Thymus (tissue), 11 donors: ENCODE results near the gene KCNJ8. TPM values are rescaled to one million over a fixed set of nuclear protein-coding genes. Genes with fewer than 3 reads are reported as not detected.

ENCODE experiments used
- DNase-seq, 9 donors: peaks; one replicate each; pipeline ENCODE4 v3.0.0-alpha.2; 2013; ENCODE audit warnings: low spot score in 9 of 9, low read depth in 6 of 9, missing footprints in 1 of 9
- H3K27ac ChIP-seq, 2 donors: one replicate each; pipeline ENCODE4 v1.5.1; 2013; ENCODE audit warnings: control low read depth in 1 of 2, low read depth in 1 of 2, low read length in 1 of 2, mild to moderate bottlenecking in 1 of 2, moderate library complexity in 1 of 2
- H3K27me3 ChIP-seq, 2 donors: one replicate each; pipeline ENCODE4 v1.5.1; 2013; ENCODE audit warnings: low read length in 1 of 2; ENCODE audit not compliant: control insufficient read depth in 2 of 2, insufficient read depth in 1 of 2
- H3K36me3 ChIP-seq, 2 donors: one replicate each; pipeline ENCODE4 v1.5.1; 2013; ENCODE audit warnings: low read length in 1 of 2, mild to moderate bottlenecking in 1 of 2, moderate library complexity in 1 of 2; ENCODE audit not compliant: control insufficient read depth in 2 of 2, insufficient read depth in 2 of 2
- H3K4me1 ChIP-seq, 2 donors: one replicate each; pipeline ENCODE4 v1.5.1; 2013; ENCODE audit warnings: low read length in 2 of 2; ENCODE audit not compliant: control insufficient read depth in 2 of 2, insufficient read depth in 2 of 2
- H3K4me3 ChIP-seq, 2 donors: one replicate each; pipeline ENCODE4 v1.5.1; 2013; ENCODE audit warnings: low read length in 2 of 2, control low read depth in 1 of 2, mild to moderate bottlenecking in 1 of 2
- H3K9me3 ChIP-seq, 2 donors: one replicate each; pipeline ENCODE4 v1.5.1; 2013; ENCODE audit warnings: low read length in 1 of 2, mild to moderate bottlenecking in 1 of 2; ENCODE audit not compliant: control insufficient read depth in 2 of 2, insufficient read depth in 1 of 2
- WGBS: extraction: QIAGEN DNeasy Blood & Tissue Kit; methylation state at CpG from one replicate; pipeline ENCODE4 v1.1.7; 2013; 5-methylcytosine and 5-hydroxymethylcytosine counted together
- polyA plus RNA-seq: library from polyadenylated mRNA; stranded (reverse); fragments of 200-250 nt; gene quantifications from one replicate; pipeline ENCODE4 v1.2.3, GENCODE V29; 2013
- total RNA-seq: library from RNA; stranded (reverse); fragments of 120-200 nt; gene quantifications from one replicate; pipeline ENCODE4 v1.2.4, GENCODE V29; 2013
- donor health status: healthy.

Gene KCNJ8
- total and polyA plus RNA-seq, 2 donors = 3.5 to 5.2 TPM

DNA sequence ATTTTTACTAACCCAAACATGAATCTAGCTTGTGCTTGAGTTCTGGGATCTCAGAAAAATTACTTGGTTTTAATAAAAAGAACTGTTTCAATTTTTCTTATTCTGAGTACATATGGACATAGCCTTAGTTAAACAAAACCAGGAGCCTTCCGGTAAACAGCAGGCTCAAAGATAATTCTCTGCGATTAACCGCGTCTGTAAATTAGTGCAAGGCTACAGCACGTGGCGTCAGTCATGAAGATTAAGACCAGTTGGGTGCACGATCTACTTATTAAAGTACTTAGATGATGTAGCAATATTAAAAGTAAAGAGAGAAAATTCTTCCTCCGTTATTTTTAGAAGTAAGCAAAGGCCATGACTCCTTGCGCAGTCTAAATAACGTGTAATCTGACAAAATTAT lies 700 bp downstream of the KCNJ8 start:
- Histone ChIP-seq H3K9me3 (no peaks in the 10 kb centered on the region), H3K4me1 (no peaks in the 10 kb centered on the region), H3K36me3 (no peaks in the 10 kb centered on the region), H3K27me3 (peaks cover 21 to 45% of the 10 kb centered on the region in 2 donors), H3K27ac (no peak overlapping the region), H3K4me3 (no peak overlapping the region)
- WGBS = 12% methylated on average over 10 of the region's 10 CpGs
- DNase-seq = no peak

- no peak for DNase-seq
- WGBS = 19% methylated on average over 23 of the region's 23 CpGs
- H3K36me3 ChIP-seq = no peaks in the 10 kb centered on the region
These were observed 1.2 kb downstream of the KCNJ8 start for GRCh38 chr12:21773263-21773741.

GRCh38 chr12:21771311-21771710 lies 3.2 kb downstream of the KCNJ8 start:
- Histone ChIP-seq H3K27ac (no peak overlapping the region), H3K4me1 (no peaks in the 10 kb centered on the region), H3K27me3 (peaks cover 16 to 41% of the 10 kb centered on the region in 2 donors), H3K9me3 (no peaks in the 10 kb centered on the region), H3K36me3 (no peaks in the 10 kb centered on the region), H3K4me3 (no peak overlapping the region)
- no peak for DNase-seq
- 95% methylated on average over 1 of the region's 1 CpG for WGBS

More at GRCh38 chr12:21773263-21773741, 1.2 kb downstream of the KCNJ8 start:
- H3K9me3 ChIP-seq = no peaks in the 10 kb centered on the region
- no peak overlapping the region for H3K4me3 ChIP-seq
- peaks cover 21 to 45% of the 10 kb centered on the region in 2 donors for H3K27me3 ChIP-seq
- no peak overlapping the region for H3K27ac ChIP-seq
- no peaks in the 10 kb centered on the region for H3K4me1 ChIP-seq

GRCh38 chr12:21769307-21769706 lies 5.2 kb downstream of the KCNJ8 start:
- 72% methylated on average over 2 of the region's 2 CpGs for WGBS
- H3K27ac ChIP-seq = no peak overlapping the region

GRCh38 chr12:21766403-21766802 lies 8.1 kb downstream of the KCNJ8 start:
- Histone ChIP-seq H3K27me3 (peaks cover 0 to 3% of the 10 kb centered on the region in 2 donors), H3K36me3 (no peaks in the 10 kb centered on the region), H3K4me3 (no peak overlapping the region), H3K9me3 (no peaks in the 10 kb centered on the region), H3K27ac (no peak overlapping the region), H3K4me1 (no peaks in the 10 kb centered on the region)
- WGBS = 96% methylated on average over 2 of the region's 2 CpGs
- DNase-seq = no peak

More at GRCh38 chr12:21769307-21769706, 5.2 kb downstream of the KCNJ8 start:
- no peaks in the 10 kb centered on the region for H3K4me1 ChIP-seq
- H3K27me3 ChIP-seq = peaks cover 7 to 21% of the 10 kb centered on the region in 2 donors
- no peaks in the 10 kb centered on the region for H3K36me3 ChIP-seq
- no peaks in the 10 kb centered on the region for H3K9me3 ChIP-seq
- H3K4me3 ChIP-seq = no peak overlapping the region
- DNase-seq = no peak

DNA sequence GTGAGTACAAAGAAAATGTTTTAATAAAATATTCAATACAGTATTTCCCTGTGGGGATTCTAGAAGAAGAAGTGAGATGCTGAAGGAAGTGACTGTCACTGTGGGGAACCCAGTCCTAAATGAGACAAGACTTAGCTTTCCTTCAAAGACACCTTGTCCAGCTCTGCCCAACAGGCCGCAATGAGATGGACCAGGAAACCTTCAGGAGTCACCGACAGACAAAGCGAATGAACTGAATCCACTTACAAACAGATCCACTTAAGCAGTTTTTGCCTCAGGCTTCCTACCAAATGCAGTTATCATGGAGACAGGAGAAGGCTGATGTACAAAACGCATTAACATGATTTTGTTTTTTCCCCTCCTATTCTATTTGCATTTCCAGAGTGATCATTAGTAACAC lies 9.6 kb downstream of the KCNJ8 start:
- no peak overlapping the region for H3K27ac ChIP-seq
- DNase-seq = no peak
- H3K36me3 ChIP-seq = no peaks in the 10 kb centered on the region
- H3K4me3 ChIP-seq = no peak overlapping the region
- no peaks in the 10 kb centered on the region for H3K4me1 ChIP-seq
- no peaks in the 10 kb centered on the region for H3K27me3 ChIP-seq
- no peaks in the 10 kb centered on the region for H3K9me3 ChIP-seq
- WGBS = 97% methylated on average over 4 of the region's 4 CpGs

- no peak overlapping the region for H3K4me3 ChIP-seq
- no peak overlapping the region for H3K27ac ChIP-seq
- H3K27me3 ChIP-seq = no peaks in the 10 kb centered on the region
- no peak for DNase-seq
- H3K36me3 ChIP-seq = no peaks in the 10 kb centered on the region
- no peaks in the 10 kb centered on the region for H3K9me3 ChIP-seq
- 88% methylated on average over 2 of the region's 2 CpGs for WGBS
- H3K4me1 ChIP-seq = no peaks in the 10 kb centered on the region
These were observed 10.4 kb downstream of the KCNJ8 start for GRCh38 chr12:21764065-21764464.

GRCh38 chr12:21763531-21763930 lies 11.0 kb downstream of the KCNJ8 start:
- Histone ChIP-seq H3K27ac (no peak overlapping the region), H3K36me3 (no peaks in the 10 kb centered on the region), H3K27me3 (no peaks in the 10 kb centered on the region), H3K4me1 (no peaks in the 10 kb centered on the region), H3K9me3 (no peaks in the 10 kb centered on the region), H3K4me3 (no peak overlapping the region)
- WGBS = 84% methylated on average over 2 of the region's 2 CpGs
- no peak for DNase-seq

- Histone ChIP-seq H3K36me3 (no peaks in the 10 kb centered on the region), H3K27me3 (no peaks in the 10 kb centered on the region), H3K4me1 (no peaks in the 10 kb centered on the region), H3K27ac (no peak overlapping the region), H3K4me3 (no peak overlapping the region), H3K9me3 (no peaks in the 10 kb centered on the region)
- 95% methylated on average over 5 of the region's 5 CpGs for WGBS
- no peak for DNase-seq
These were observed 14.8 kb downstream of the KCNJ8 start for GRCh38 chr12:21759737-21760136.

DNA sequence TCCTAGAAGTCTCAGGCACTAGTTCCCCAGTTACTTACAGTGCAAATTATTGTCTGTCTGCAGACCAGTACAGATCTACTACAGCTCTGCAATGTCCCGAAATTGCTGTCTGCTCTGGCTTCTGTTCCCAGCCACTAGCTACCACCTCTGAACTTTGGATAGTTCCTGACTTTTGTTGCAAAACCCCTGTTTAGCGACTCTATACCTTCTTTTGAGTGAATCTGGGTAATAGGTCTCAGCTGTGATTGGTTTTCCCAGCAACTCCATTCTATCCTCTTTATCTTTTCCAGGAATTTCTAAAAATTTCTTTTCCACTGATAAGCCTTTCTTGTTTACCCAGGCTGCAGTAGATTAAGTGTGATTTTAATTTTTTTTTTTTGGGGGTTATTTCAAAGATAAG lies 16.8 kb downstream of the KCNJ8 start:
- Histone ChIP-seq H3K4me3 (no peak overlapping the region), H3K4me1 (no peaks in the 10 kb centered on the region), H3K36me3 (no peaks in the 10 kb centered on the region), H3K27me3 (no peaks in the 10 kb centered on the region), H3K9me3 (no peaks in the 10 kb centered on the region), H3K27ac (no peak overlapping the region)
- WGBS = 84% methylated on average over 2 of the region's 2 CpGs
- no peak for DNase-seq
